ENCODE results near the gene PCSK9. TPM values are rescaled to one million over a fixed set of nuclear protein-coding genes. Genes with fewer than 3 reads are reported as not detected.

The PCSK9 gene
- total and polyA plus RNA-seq, 5 experiments from 2014 or later: not detected

- ATAC-seq (no peak), DNase-seq (no peak)
- no peak overlapping the region for H3K4me3 Mint-ChIP-seq
- peaks cover 27 to 73% (median 35%) of the 10 kb centered on the region in 3 donors for H3K36me3 Mint-ChIP-seq
- peaks cover 0 to 4% (median 0%) of the 10 kb centered on the region in 4 donors for H3K4me1 Mint-ChIP-seq
- H3K27ac Mint-ChIP-seq: peak overlapping the region in 2 of 10 donors; percentile 73 to 86
- POLR2A ChIA-PET: no interaction called here
- no peaks in the 10 kb centered on the region for H3K9me3 Mint-ChIP-seq
- no peaks in the 10 kb centered on the region for H3K27me3 Mint-ChIP-seq
Measured at GRCh38 chr1:55068638-55069037, 29.3 kb downstream of the PCSK9 start.

GRCh38 chr1:55069280-55069679 lies 29.9 kb downstream of the PCSK9 start:
- Mint-ChIP-seq H3K9me3 (no peaks in the 10 kb centered on the region), H3K4me1 (peaks cover 0 to 4% (median 0%) of the 10 kb centered on the region in 4 donors), H3K4me3 (no peak overlapping the region), H3K27me3 (no peaks in the 10 kb centered on the region), H3K27ac (peak overlapping the region in 4 of 10 donors; percentile 2 to 86 (median 46)), H3K36me3 (peaks cover 27 to 79% (median 41%) of the 10 kb centered on the region in 3 donors)
- ATAC-seq: no peak
- DNase-seq: no peak
- POLR2A ChIA-PET: no interaction called here

GRCh38 chr1:55070293-55071164 lies 31.2 kb downstream of the PCSK9 start:
- no peaks in the 10 kb centered on the region for H3K27me3 Mint-ChIP-seq
- POLR2A ChIA-PET: no interaction called here
- no peak overlapping the region for H3K4me3 Mint-ChIP-seq
- no peak for ATAC-seq
- DNase-seq: no peak
- H3K36me3 Mint-ChIP-seq: peaks cover 27 to 91% (median 47%) of the 10 kb centered on the region in 3 donors
- peaks cover 0 to 8% (median 0%) of the 10 kb centered on the region in 4 donors for H3K4me1 Mint-ChIP-seq
- no peaks in the 10 kb centered on the region for H3K9me3 Mint-ChIP-seq
- H3K27ac Mint-ChIP-seq: peak overlapping the region in 9 of 10 donors; percentile 30 to 88 (median 63)

- no peak for DNase-seq
- POLR2A ChIA-PET: no interaction called here
- Mint-ChIP-seq H3K4me3 (no peak overlapping the region), H3K27me3 (no peaks in the 10 kb centered on the region), H3K4me1 (peaks cover 0 to 8% (median 0%) of the 10 kb centered on the region in 4 donors), H3K36me3 (peaks cover 27 to 98% (median 50%) of the 10 kb centered on the region in 3 donors), H3K9me3 (no peaks in the 10 kb centered on the region), H3K27ac (peak overlapping the region in 4 of 10 donors; percentile 22 to 74 (median 26))
- ATAC-seq: no peak
Measured at GRCh38 chr1:55071477-55071876, 32.1 kb downstream of the PCSK9 start.

- Mint-ChIP-seq H3K27me3 (no peaks in the 10 kb centered on the region), H3K36me3 (peaks cover 18 to 96% (median 45%) of the 10 kb centered on the region in 3 donors), H3K4me3 (no peak overlapping the region), H3K27ac (peak overlapping the region in 7 of 10 donors; percentile 15 to 43 (median 24)), H3K4me1 (peaks cover 0 to 8% (median 0%) of the 10 kb centered on the region in 4 donors), H3K9me3 (no peaks in the 10 kb centered on the region)
- ATAC-seq (no peak), DNase-seq (no peak)
- POLR2A ChIA-PET: interaction anchor here (0.5 kb wide), 1 partner anchor 55 kb away, joined by 9 read pairs; no protein-coding TSS in a partner anchor
Measured at GRCh38 chr1:55073187-55073916, 34.0 kb downstream of the PCSK9 start.

GRCh38 chr1:55074455-55074854 lies 35.1 kb downstream of the PCSK9 start:
- Mint-ChIP-seq H3K4me1 (peaks cover 0 to 10% (median 0%) of the 10 kb centered on the region in 4 donors), H3K36me3 (peaks cover 11 to 96% (median 38%) of the 10 kb centered on the region in 3 donors), H3K27ac (no peak overlapping the region), H3K4me3 (no peak overlapping the region), H3K9me3 (no peaks in the 10 kb centered on the region), H3K27me3 (no peaks in the 10 kb centered on the region)
- DNase-seq (no peak), ATAC-seq (no peak)
- POLR2A ChIA-PET: no interaction called here

- DNase-seq: no peak
- Mint-ChIP-seq H3K36me3 (peaks cover 0 to 96% (median 37%) of the 10 kb centered on the region in 3 donors), H3K9me3 (no peaks in the 10 kb centered on the region), H3K4me3 (no peak overlapping the region), H3K4me1 (peaks cover 0 to 5% (median 0%) of the 10 kb centered on the region in 4 donors), H3K27me3 (no peaks in the 10 kb centered on the region), H3K27ac (peak overlapping the region in 8 of 10 donors; percentile 6 to 63 (median 34))
- POLR2A ChIA-PET: no interaction called here
- no peak for ATAC-seq
Measured at GRCh38 chr1:55076356-55076755, 37.0 kb downstream of the PCSK9 start.

- H3K36me3 Mint-ChIP-seq: peaks cover 0 to 96% (median 32%) of the 10 kb centered on the region in 3 donors
- H3K27me3 Mint-ChIP-seq: no peaks in the 10 kb centered on the region
- POLR2A ChIA-PET: no interaction called here
- peak overlapping the region in 1 of 10 donors; percentile 46 for H3K27ac Mint-ChIP-seq
- peaks cover 0 to 5% (median 0%) of the 10 kb centered on the region in 4 donors for H3K4me1 Mint-ChIP-seq
- DNase-seq: no peak
- ATAC-seq: no peak
- H3K9me3 Mint-ChIP-seq: no peaks in the 10 kb centered on the region
- no peak overlapping the region for H3K4me3 Mint-ChIP-seq
Measured at GRCh38 chr1:55078470-55078869, 39.1 kb downstream of the PCSK9 start.

- DNase-seq (no peak), ATAC-seq (no peak)
- Mint-ChIP-seq H3K9me3 (no peaks in the 10 kb centered on the region), H3K4me3 (no peak overlapping the region), H3K27ac (peak overlapping the region in 3 of 10 donors; percentile 26 to 52 (median 48)), H3K4me1 (peaks cover 0 to 5% (median 0%) of the 10 kb centered on the region in 4 donors), H3K36me3 (peaks cover 0 to 98% (median 31%) of the 10 kb centered on the region in 3 donors), H3K27me3 (no peaks in the 10 kb centered on the region)
- POLR2A ChIA-PET: no interaction called here
Measured at GRCh38 chr1:55079651-55080050, 40.3 kb downstream of the PCSK9 start.

- Mint-ChIP-seq H3K4me3 (no peak overlapping the region), H3K27ac (peak overlapping the region in 1 of 10 donors; percentile 28), H3K9me3 (no peaks in the 10 kb centered on the region), H3K36me3 (peaks cover 0 to 98% (median 24%) of the 10 kb centered on the region in 3 donors), H3K27me3 (no peaks in the 10 kb centered on the region), H3K4me1 (peaks cover 0 to 2% (median 0%) of the 10 kb centered on the region in 4 donors)
- no peak for DNase-seq
- no peak for ATAC-seq
- POLR2A ChIA-PET: no interaction called here
Measured at GRCh38 chr1:55081188-55081904, 42.0 kb downstream of the PCSK9 start.

GRCh38 chr1:55081905-55082296 lies 42.6 kb downstream of the PCSK9 start:
- peaks cover 0 to 2% (median 0%) of the 10 kb centered on the region in 4 donors for H3K4me1 Mint-ChIP-seq
- H3K36me3 Mint-ChIP-seq: peaks cover 0 to 96% (median 23%) of the 10 kb centered on the region in 3 donors
- DNase-seq (no peak), ATAC-seq (no peak)
- no peaks in the 10 kb centered on the region for H3K9me3 Mint-ChIP-seq
- no peak overlapping the region for H3K4me3 Mint-ChIP-seq
- peak overlapping the region in 2 of 10 donors; percentile 17 to 19 for H3K27ac Mint-ChIP-seq
- H3K27me3 Mint-ChIP-seq: no peaks in the 10 kb centered on the region
- POLR2A ChIA-PET: no interaction called here

- no peak overlapping the region for H3K4me3 Mint-ChIP-seq
- no peaks in the 10 kb centered on the region for H3K27me3 Mint-ChIP-seq
- H3K9me3 Mint-ChIP-seq: no peaks in the 10 kb centered on the region
- DNase-seq (no peak), ATAC-seq (no peak)
- H3K36me3 Mint-ChIP-seq: peaks cover 5 to 96% (median 31%) of the 10 kb centered on the region in 3 donors
- H3K4me1 Mint-ChIP-seq: peaks cover 4 to 9% (median 7%) of the 10 kb centered on the region in 4 donors
- POLR2A ChIA-PET: no interaction called here
- H3K27ac Mint-ChIP-seq: no peak overlapping the region
Measured at GRCh38 chr1:55084257-55084656, 44.9 kb downstream of the PCSK9 start.

Measured in naive thymus-derived CD8-positive, alpha-beta T cell (primary cell).